ENCODE data around the gene CACNA1B. TPM values are rescaled to one million over a fixed set of nuclear protein-coding genes. Genes with fewer than 3 reads are reported as not detected.

Gene CACNA1B
- total RNA-seq, 2 experiments from 2014 or later: 0.05 TPM

GRCh38 chr9:137978262-137978714 lies 100.7 kb downstream of the CACNA1B start:
- intact Hi-C loops (cut with micrococcal nuclease): no loop called here
- CTCF ChIA-PET: interaction anchor here (0.6 kb wide), 1 partner anchor 257 kb away, joined by 4 read pairs; no protein-coding TSS in a partner anchor
- no peaks in the 10 kb centered on the region for H3K27me3 Mint-ChIP-seq (ENCODE audit: low read depth)
- no peaks in the 10 kb centered on the region for H3K36me3 Mint-ChIP-seq (ENCODE audit: low read depth)
- no peak overlapping the region for H3K4me3 Mint-ChIP-seq
- DNase-seq: no peak
- H3K27ac Mint-ChIP-seq: no peak overlapping the region
- H3K4me1 Mint-ChIP-seq (ENCODE audit: low read depth): no peaks in the 10 kb centered on the region
- H3K9me3 Mint-ChIP-seq: no peaks in the 10 kb centered on the region

GRCh38 chr9:137982200-137982599 lies 104.6 kb downstream of the CACNA1B start:
- Mint-ChIP-seq H3K27me3 (ENCODE audit: low read depth) (peaks cover 2% of the 10 kb centered on the region), H3K27ac (no peak overlapping the region), H3K4me1 (ENCODE audit: low read depth) (no peaks in the 10 kb centered on the region), H3K36me3 (ENCODE audit: low read depth) (no peaks in the 10 kb centered on the region), H3K4me3 (no peak overlapping the region), H3K9me3 (no peaks in the 10 kb centered on the region)
- intact Hi-C loops (cut with micrococcal nuclease): no loop called here
- CTCF ChIA-PET: no interaction called here
- DNase-seq: no peak

- peaks cover 2% of the 10 kb centered on the region for H3K27me3 Mint-ChIP-seq (ENCODE audit: low read depth)
- no peaks in the 10 kb centered on the region for H3K9me3 Mint-ChIP-seq
- H3K36me3 Mint-ChIP-seq (ENCODE audit: low read depth): no peaks in the 10 kb centered on the region
- CTCF ChIA-PET: no interaction called here
- no peak for DNase-seq
- no peak overlapping the region for H3K27ac Mint-ChIP-seq
- no peak overlapping the region for H3K4me3 Mint-ChIP-seq
- intact Hi-C loops (cut with micrococcal nuclease): no loop called here
- H3K4me1 Mint-ChIP-seq (ENCODE audit: low read depth): no peaks in the 10 kb centered on the region
Measured at GRCh38 chr9:137984005-137984404, 106.4 kb downstream of the CACNA1B start.

- no peaks in the 10 kb centered on the region for H3K9me3 Mint-ChIP-seq
- intact Hi-C loops (cut with micrococcal nuclease): no loop called here
- no peak for DNase-seq
- H3K36me3 Mint-ChIP-seq (ENCODE audit: low read depth): no peaks in the 10 kb centered on the region
- H3K27me3 Mint-ChIP-seq (ENCODE audit: low read depth): peaks cover 4% of the 10 kb centered on the region
- CTCF ChIA-PET: no interaction called here
- no peaks in the 10 kb centered on the region for H3K4me1 Mint-ChIP-seq (ENCODE audit: low read depth)
- H3K4me3 Mint-ChIP-seq: no peak overlapping the region
- no peak overlapping the region for H3K27ac Mint-ChIP-seq
Measured at GRCh38 chr9:137984520-137985257, 107.1 kb downstream of the CACNA1B start.

- no peaks in the 10 kb centered on the region for H3K9me3 Mint-ChIP-seq
Measured at GRCh38 chr9:137985637-137986071, 108.1 kb downstream of the CACNA1B start.

GRCh38 chr9:137986268-137987099 lies 108.9 kb downstream of the CACNA1B start:
- DNase-seq: no peak
- H3K27me3 Mint-ChIP-seq (ENCODE audit: low read depth): peaks cover 9% of the 10 kb centered on the region
- no peaks in the 10 kb centered on the region for H3K4me1 Mint-ChIP-seq (ENCODE audit: low read depth)
- no peak overlapping the region for H3K27ac Mint-ChIP-seq
- H3K4me3 Mint-ChIP-seq: no peak overlapping the region
- H3K36me3 Mint-ChIP-seq (ENCODE audit: low read depth): no peaks in the 10 kb centered on the region
- CTCF ChIA-PET: no interaction called here
- no peaks in the 10 kb centered on the region for H3K9me3 Mint-ChIP-seq
- intact Hi-C loops (cut with micrococcal nuclease): no loop called here

More at GRCh38 chr9:137985637-137986071, 108.1 kb downstream of the CACNA1B start:
- H3K27ac Mint-ChIP-seq: no peak overlapping the region
- H3K27me3 Mint-ChIP-seq (ENCODE audit: low read depth): peaks cover 4% of the 10 kb centered on the region
- no peaks in the 10 kb centered on the region for H3K36me3 Mint-ChIP-seq (ENCODE audit: low read depth)
- CTCF ChIA-PET: no interaction called here
- H3K4me3 Mint-ChIP-seq: no peak overlapping the region
- intact Hi-C loops (cut with micrococcal nuclease): no loop called here
- no peak for DNase-seq
- no peaks in the 10 kb centered on the region for H3K4me1 Mint-ChIP-seq (ENCODE audit: low read depth)

GRCh38 chr9:137987244-137988030 lies 109.9 kb downstream of the CACNA1B start:
- CTCF ChIA-PET: no interaction called here
- no peaks in the 10 kb centered on the region for H3K36me3 Mint-ChIP-seq (ENCODE audit: low read depth)
- no peak overlapping the region for H3K4me3 Mint-ChIP-seq

GRCh38 chr9:137988051-137988450 lies 110.5 kb downstream of the CACNA1B start:
- H3K27ac Mint-ChIP-seq: no peak overlapping the region
- no peak overlapping the region for H3K4me3 Mint-ChIP-seq
- H3K36me3 Mint-ChIP-seq (ENCODE audit: low read depth): no peaks in the 10 kb centered on the region
- H3K9me3 Mint-ChIP-seq: no peaks in the 10 kb centered on the region
- intact Hi-C loops (cut with micrococcal nuclease): no loop called here
- CTCF ChIA-PET: no interaction called here
- no peaks in the 10 kb centered on the region for H3K4me1 Mint-ChIP-seq (ENCODE audit: low read depth)
- peaks cover 10% of the 10 kb centered on the region for H3K27me3 Mint-ChIP-seq (ENCODE audit: low read depth)
- no peak for DNase-seq

More at GRCh38 chr9:137987244-137988030, 109.9 kb downstream of the CACNA1B start:
- intact Hi-C loops (cut with micrococcal nuclease): no loop called here
- H3K27me3 Mint-ChIP-seq (ENCODE audit: low read depth): peaks cover 10% of the 10 kb centered on the region
- no peaks in the 10 kb centered on the region for H3K4me1 Mint-ChIP-seq (ENCODE audit: low read depth)
- DNase-seq: no peak
- no peaks in the 10 kb centered on the region for H3K9me3 Mint-ChIP-seq
- no peak overlapping the region for H3K27ac Mint-ChIP-seq

GRCh38 chr9:137988701-137989100 lies 111.1 kb downstream of the CACNA1B start:
- no peak for DNase-seq
- no peaks in the 10 kb centered on the region for H3K4me1 Mint-ChIP-seq (ENCODE audit: low read depth)
- peaks cover 10% of the 10 kb centered on the region for H3K27me3 Mint-ChIP-seq (ENCODE audit: low read depth)
- no peaks in the 10 kb centered on the region for H3K36me3 Mint-ChIP-seq (ENCODE audit: low read depth)
- H3K9me3 Mint-ChIP-seq: no peaks in the 10 kb centered on the region
- intact Hi-C loops (cut with micrococcal nuclease): no loop called here
- CTCF ChIA-PET: no interaction called here
- H3K27ac Mint-ChIP-seq: no peak overlapping the region
- no peak overlapping the region for H3K4me3 Mint-ChIP-seq

- H3K9me3 Mint-ChIP-seq: no peaks in the 10 kb centered on the region
- H3K4me1 Mint-ChIP-seq (ENCODE audit: low read depth): no peaks in the 10 kb centered on the region
- peaks cover 13% of the 10 kb centered on the region for H3K27me3 Mint-ChIP-seq (ENCODE audit: low read depth)
- CTCF ChIA-PET: no interaction called here
- intact Hi-C loops (cut with micrococcal nuclease): no loop called here
- H3K4me3 Mint-ChIP-seq: no peak overlapping the region
- H3K27ac Mint-ChIP-seq: no peak overlapping the region
- DNase-seq: no peak
- no peaks in the 10 kb centered on the region for H3K36me3 Mint-ChIP-seq (ENCODE audit: low read depth)
Measured at GRCh38 chr9:137989156-137989555, 111.6 kb downstream of the CACNA1B start.

GRCh38 chr9:137989999-137990715 lies 112.6 kb downstream of the CACNA1B start:
- no peaks in the 10 kb centered on the region for H3K4me1 Mint-ChIP-seq (ENCODE audit: low read depth)
- intact Hi-C loops (cut with micrococcal nuclease): no loop called here
- peaks cover 13% of the 10 kb centered on the region for H3K27me3 Mint-ChIP-seq (ENCODE audit: low read depth)
- H3K9me3 Mint-ChIP-seq: no peaks in the 10 kb centered on the region
- no peaks in the 10 kb centered on the region for H3K36me3 Mint-ChIP-seq (ENCODE audit: low read depth)
- no peak overlapping the region for H3K4me3 Mint-ChIP-seq
- DNase-seq: no peak
- CTCF ChIA-PET: no interaction called here
- no peak overlapping the region for H3K27ac Mint-ChIP-seq
